OCI-LY7 (cell line): ENCODE measurements around the gene ZNF718. TPM values are rescaled to one million over a fixed set of nuclear protein-coding genes. Genes with fewer than 3 reads are reported as not detected.
"Not testable (repeated sequence)": the region's sequence is repeated elsewhere in the genome, so short reads cannot be mapped to it uniquely, and the experiment has no call there.

Source experiments
- BruUV-seq: library from RNA; stranded (reverse); fragments of 400-500 nt; replicated peaks from 2 replicates; lab custom pipeline; 2021; lab: Mats Ljungman, UMichigan
- CTCF ChIA-PET: fragments of 300-600 bp; sonication (Branson Sonifier 250); formaldehyde crosslinking; loops from one replicate; lab custom pipeline; 2022; ENCODE audit warnings: antibody characterized with exemption; ENCODE audit not compliant: unreplicated experiment; lab: Charles Lee
- POLR2A ChIA-PET: fragments of 300-600 bp; sonication (Branson Sonifier 250); formaldehyde crosslinking; loops from one replicate; lab custom pipeline; 2022; ENCODE audit warnings: antibody characterized with exemption; lab: Charles Lee
- DNase-seq: peaks from one replicate; pipeline ENCODE4 v3.0.0-alpha.2; 2015; ENCODE audit warnings: low spot score
- H2AFZ ChIP-seq: fragments of 200-600 bp; sonication (generic), shearing (Covaris generic); 2 replicates; pipeline ENCODE4 v1.6.1; 2014; ENCODE audit warnings: mild to moderate bottlenecking, antibody characterized with exemption, low read length, moderate library complexity
- H3K27ac ChIP-seq: fragments of 200-600 bp; sonication (generic); 2 replicates; pipeline ENCODE4 v1.5.1; 2014; ENCODE audit warnings: mixed run types, low read depth, mild to moderate bottlenecking, moderate library complexity, low read length, inconsistent platforms; ENCODE audit not compliant: poor library complexity, severe bottlenecking
- H3K36me3 ChIP-seq: fragments of 200-600 bp; sonication (generic); 2 replicates; pipeline ENCODE4 v1.6.1; 2014; ENCODE audit warnings: mild to moderate bottlenecking, antibody characterized with exemption, low read length, moderate library complexity, mixed read lengths; ENCODE audit not compliant: insufficient read depth
- H3K4me1 ChIP-seq: fragments of 200-600 bp; sonication (generic); 2 replicates; pipeline ENCODE4 v1.5.1; 2014; ENCODE audit warnings: mild to moderate bottlenecking, low read length; ENCODE audit not compliant: insufficient read depth, poor library complexity, severe bottlenecking
- H3K4me2 ChIP-seq: fragments of 200-600 bp; sonication (generic); 2 replicates; pipeline ENCODE4 v1.6.1; 2014; ENCODE audit warnings: mild to moderate bottlenecking, low read length
- H3K4me3 ChIP-seq: fragments of 200-600 bp; sonication (generic); 2 replicates; pipeline ENCODE4 v1.5.1; 2014; ENCODE audit warnings: mild to moderate bottlenecking, low read depth, low read length; ENCODE audit not compliant: poor library complexity, severe bottlenecking
- H3K79me2 ChIP-seq: fragments of 200-600 bp; sonication (generic); 2 replicates; pipeline ENCODE4 v1.6.1; 2016; ENCODE audit warnings: low read depth, mild to moderate bottlenecking, low read length, moderate library complexity, mixed read lengths; ENCODE audit not compliant: insufficient read depth
- H3K9me2 ChIP-seq: fragments of 200-600 bp; sonication (generic); 2 replicates; pipeline ENCODE4 v1.6.1; 2016; ENCODE audit warnings: mild to moderate bottlenecking, low read length, mixed read lengths; ENCODE audit not compliant: insufficient read depth
- H3K9me3 ChIP-seq: fragments of 200-600 bp; sonication (generic); 2 replicates; pipeline ENCODE4 v1.6.1; 2014; ENCODE audit warnings: mild to moderate bottlenecking, mixed run types, low read length, mixed read lengths
- H4K20me1 ChIP-seq: fragments of 200-600 bp; sonication (generic); 2 replicates; pipeline ENCODE4 v1.6.1; 2014; ENCODE audit warnings: mild to moderate bottlenecking, antibody characterized with exemption, low read length, moderate library complexity, mixed read lengths; ENCODE audit not compliant: insufficient read depth
- CTCF ChIP-seq: fragments of 200-600 bp; sonication (generic); conservative IDR thresholded peaks from 2 replicates; pipeline ENCODE4 v1.5.1; 2014; ENCODE audit warnings: mild to moderate bottlenecking, antibody characterized with exemption, low read length, moderate library complexity, mixed read lengths
- EZH2phosphoT487 ChIP-seq: fragments of 200-600 bp; sonication (generic); IDR thresholded peaks from 2 replicates; pipeline ENCODE4 v1.6.1; 2018; ENCODE audit warnings: low read depth, borderline replicate concordance, mild to moderate bottlenecking, mixed run types, antibody characterized with exemption, low read length, moderate library complexity, mixed read lengths
- intact Hi-C: fragments of 100-400 bp; cut with micrococcal nuclease; formaldehyde crosslinking; loops from one replicate; pipeline ENCODE4 v1.10.0; 2022; ENCODE audit not compliant: unreplicated experiment
- total RNA-seq, 2 experiments: library from RNA; depleted of rRNA in 1 of 2; stranded (reverse); fragments of >200 nt in 1 of 2; shearing (Covaris generic) in 1 of 2; gene quantifications; 2 replicates each; pipeline ENCODE4 v1.2.3, GENCODE V29; 2014 to 2022

Gene ZNF718
- total RNA-seq, 2 experiments from 2014 or later, result 13.2 to 18.7 TPM

- H3K27ac ChIP-seq, result no peak overlapping the region
- BruUV-seq, result no TSS peak
- H3K79me2 ChIP-seq, result no peaks in the 10 kb centered on the region; the same call in 1 of the 2 replicates
- DNase-seq, result no peak
- no peaks in the 10 kb centered on the region for H3K4me1 ChIP-seq
- H3K36me3 ChIP-seq, result peaks cover 38% of the 10 kb centered on the region
- H2AFZ ChIP-seq, result no peak overlapping the region
- no peaks in the 10 kb centered on the region for H3K9me2 ChIP-seq
- H3K4me3 ChIP-seq, result no peak overlapping the region
- no peaks in the 10 kb centered on the region for H4K20me1 ChIP-seq
- intact Hi-C loops, result no loop called here
- H3K4me2 ChIP-seq, result no peak overlapping the region
- POLR2A ChIA-PET, result no interaction called here
- CTCF ChIA-PET, result no interaction called here
- peaks cover 67% of the 10 kb centered on the region for H3K9me3 ChIP-seq
- no peak for TF ChIP-seq EZH2phosphoT487
- no peak for TF ChIP-seq CTCF
Measured at GRCh38 chr4:161496-162284, 37.4 kb downstream of the ZNF718 start.

GRCh38 chr4:169640-170039 is 45.3 kb downstream of the ZNF718 start:
- DNase-seq, H3K4me2 ChIP-seq, H3K36me3 ChIP-seq, H3K4me3 ChIP-seq, H4K20me1 ChIP-seq, H3K9me3 ChIP-seq, H3K79me2 ChIP-seq, CTCF ChIA-PET, intact Hi-C loops, H3K27ac ChIP-seq, BruUV-seq, POLR2A ChIA-PET, H3K4me1 ChIP-seq, H3K9me2 ChIP-seq, H2AFZ ChIP-seq: not testable (repeated sequence)

GRCh38 chr4:171318-171717 is 47.0 kb downstream of the ZNF718 start:
- BruUV-seq, DNase-seq, CTCF ChIA-PET, H3K27ac ChIP-seq, H3K9me2 ChIP-seq, intact Hi-C loops, H3K4me2 ChIP-seq, H3K36me3 ChIP-seq, POLR2A ChIA-PET, H4K20me1 ChIP-seq, H2AFZ ChIP-seq, H3K79me2 ChIP-seq, H3K4me1 ChIP-seq, H3K9me3 ChIP-seq, H3K4me3 ChIP-seq: not testable (repeated sequence)
